HG02973 (cell line): Measurements from ENCODE around the gene CCDC28A.

Experiments used
- ATAC-seq: cut with Tn5 transposase; IDR thresholded peaks from one replicate; pipeline ENCODE4 v1.9.1; 2021; ENCODE audit warnings: moderate library complexity; ENCODE audit not compliant: unreplicated experiment

The CCDC28A gene

GRCh38 chr6:138795809-138796603 lies 22.4 kb downstream of the CCDC28A start, which contains the start of gene ECT2L:
ECT2L (plus strand) TSS chr6:138796087; CDS start chr6:138813275, 17,188 bp downstream.
- no peak for ATAC-seq

GRCh38 chr6:138796771-138797170 lies 23.2 kb downstream of the CCDC28A start:
- ATAC-seq = no peak

GRCh38 chr6:138797806-138798446 lies 24.4 kb downstream of the CCDC28A start:
- no peak for ATAC-seq

- no peak for ATAC-seq
Observed at GRCh38 chr6:138800377-138801150, 27.0 kb downstream of the CCDC28A start.

GRCh38 chr6:138803331-138803730 lies 29.8 kb downstream of the CCDC28A start:
- ATAC-seq = no peak

GRCh38 chr6:138803861-138804260 lies 30.3 kb downstream of the CCDC28A start:
- no peak for ATAC-seq

- ATAC-seq = no peak
Observed at GRCh38 chr6:138805016-138805765, 31.6 kb downstream of the CCDC28A start.

- no peak for ATAC-seq
Observed at GRCh38 chr6:138806889-138807288, 33.3 kb downstream of the CCDC28A start.

- no peak for ATAC-seq
Observed at GRCh38 chr6:138809677-138810076, 36.1 kb downstream of the CCDC28A start.

GRCh38 chr6:138811866-138812265 lies 38.3 kb downstream of the CCDC28A start:
- ATAC-seq = no peak

- no peak for ATAC-seq
Observed at GRCh38 chr6:138814179-138814834, 40.7 kb downstream of the CCDC28A start.

GRCh38 chr6:138815221-138815620 lies 41.7 kb downstream of the CCDC28A start:
- no peak for ATAC-seq

GRCh38 chr6:138815797-138816528 lies 42.4 kb downstream of the CCDC28A start:
- ATAC-seq = peak; percentile 59

- ATAC-seq = no peak
Observed at GRCh38 chr6:138817799-138818198, 44.2 kb downstream of the CCDC28A start.

GRCh38 chr6:138818496-138819194 lies 45.1 kb downstream of the CCDC28A start:
- ATAC-seq = peak; percentile 80

GRCh38 chr6:138821519-138821918 lies 48.0 kb downstream of the CCDC28A start:
- ATAC-seq = no peak

- ATAC-seq = no peak
Observed at GRCh38 chr6:138824482-138825144, 51.0 kb downstream of the CCDC28A start.

- no peak for ATAC-seq
Observed at GRCh38 chr6:138830248-138830647, 56.7 kb downstream of the CCDC28A start.
